Measurements from ENCODE around the gene AUH.

AUH gene

DNA sequence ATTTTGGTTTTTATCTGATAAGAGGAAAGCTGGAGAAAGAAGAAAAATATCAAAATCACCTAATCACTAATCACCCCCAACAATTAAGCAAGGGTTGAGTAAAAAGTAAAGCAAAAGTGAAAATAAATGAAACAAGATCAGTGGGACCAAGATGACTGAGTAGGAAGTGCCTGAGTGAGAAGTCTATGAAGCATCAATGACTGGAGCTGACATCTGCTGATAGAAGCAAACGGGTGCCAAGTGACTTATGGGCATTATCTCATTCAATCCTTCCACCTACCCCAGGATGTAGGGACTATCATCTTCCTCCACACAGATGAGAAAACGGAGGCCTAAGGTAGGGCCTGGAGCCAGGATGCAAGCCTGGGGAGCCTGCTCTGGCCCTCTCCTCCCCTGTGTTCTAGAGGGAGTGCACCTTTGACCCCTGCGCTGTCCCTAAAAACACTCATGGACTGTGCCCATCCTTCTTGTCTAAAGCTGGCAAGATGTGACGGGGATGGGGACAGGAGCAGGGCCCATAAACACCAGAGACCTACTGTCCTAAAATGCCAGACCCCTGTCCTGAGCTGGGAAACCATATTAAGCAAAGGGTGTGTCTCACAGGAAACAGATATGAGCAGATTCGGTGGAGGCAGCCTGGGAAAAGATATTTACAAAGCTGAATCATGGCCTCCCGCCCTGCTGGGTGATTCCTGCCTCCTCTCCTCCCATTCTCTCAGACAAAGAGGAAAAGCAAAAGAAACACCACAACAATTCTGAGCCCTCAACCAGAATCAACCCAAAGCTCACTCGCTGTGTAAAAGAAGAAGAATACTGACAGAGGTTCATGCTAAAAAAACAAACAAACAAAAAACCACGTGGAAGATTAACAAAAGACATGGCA, 116.0 kb downstream of the AUH start:
- no peak for DNase-seq (ENCODE audit: extremely low spot score)
- ChIA-PET CTCF (no interaction called here), POLR2A (no interaction called here)
- TF ChIP-seq TARDBP (IDR thresholded peaks at IDR 0.05) (no peak), SUZ12 (IDR thresholded peaks at IDR 0.05) (no peak), BHLHE40 (IDR thresholded peaks at IDR 0.05; ENCODE audit: borderline replicate concordance) (no peak), ZNF384 (IDR thresholded peaks at IDR 0.05) (no peak), FOXA1 (IDR thresholded peaks at IDR 0.05) (no peak), ELF4 (IDR thresholded peaks at IDR 0.05) (no peak), L3MBTL2 (conservative IDR thresholded peaks at IDR 0.05) (no peak), SP1 (IDR thresholded peaks at IDR 0.05) (no peak), ARNT (IDR thresholded peaks at IDR 0.05) (no peak), NFRKB (IDR thresholded peaks at IDR 0.05) (no peak), LEF1 (IDR thresholded peaks at IDR 0.05; ENCODE audit: borderline replicate concordance) (no peak), CTBP1 (IDR thresholded peaks at IDR 0.05; ENCODE audit: borderline replicate concordance) (no peak), HDGF (IDR thresholded peaks at IDR 0.05; ENCODE audit: borderline replicate concordance) (no peak), FOXK2 (IDR thresholded peaks at IDR 0.05) (no peak), FOXM1 (IDR thresholded peaks at IDR 0.05; ENCODE audit: borderline replicate concordance) (no peak)
- TF ChIP-seq, protein P1, sequence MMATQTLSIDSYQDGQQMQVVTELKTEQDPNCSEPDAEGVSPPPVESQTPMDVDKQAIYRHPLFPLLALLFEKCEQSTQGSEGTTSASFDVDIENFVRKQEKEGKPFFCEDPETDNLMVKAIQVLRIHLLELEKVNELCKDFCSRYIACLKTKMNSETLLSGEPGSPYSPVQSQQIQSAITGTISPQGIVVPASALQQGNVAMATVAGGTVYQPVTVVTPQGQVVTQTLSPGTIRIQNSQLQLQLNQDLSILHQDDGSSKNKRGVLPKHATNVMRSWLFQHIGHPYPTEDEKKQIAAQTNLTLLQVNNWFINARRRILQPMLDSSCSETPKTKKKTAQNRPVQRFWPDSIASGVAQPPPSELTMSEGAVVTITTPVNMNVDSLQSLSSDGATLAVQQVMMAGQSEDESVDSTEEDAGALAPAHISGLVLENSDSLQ (IDR thresholded peaks at IDR 0.05), result no peak

DNA sequence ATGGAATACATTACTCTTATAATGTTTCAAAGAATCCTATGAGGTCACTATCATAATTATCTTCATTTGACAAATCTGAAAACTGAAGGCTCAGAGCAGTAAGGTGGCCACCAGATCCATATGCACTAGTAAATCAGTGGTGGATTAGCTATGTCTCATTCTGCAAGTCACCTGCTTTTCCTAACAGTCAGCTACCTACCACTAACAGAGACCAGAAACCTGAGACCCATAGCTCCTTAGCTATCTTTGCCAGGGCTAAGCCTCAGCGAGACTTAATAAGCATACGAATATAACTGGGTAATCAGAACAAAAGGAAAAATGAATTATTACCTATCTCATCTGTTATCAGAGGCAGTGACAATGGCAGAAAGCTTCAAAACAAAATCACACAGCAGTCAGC, 118.7 kb downstream of the AUH start:
- ChIA-PET CTCF (no interaction called here), POLR2A (no interaction called here)
- no peak for TF ChIP-seq FOXM1 (IDR thresholded peaks at IDR 0.05; ENCODE audit: borderline replicate concordance)
- TF ChIP-seq L3MBTL2 (conservative IDR thresholded peaks at IDR 0.05), result no peak
- TF ChIP-seq SP1 (IDR thresholded peaks at IDR 0.05), result no peak
- TF ChIP-seq FOXA1 (IDR thresholded peaks at IDR 0.05), result no peak
- TF ChIP-seq SUZ12 (IDR thresholded peaks at IDR 0.05), result no peak
- TF ChIP-seq, protein P1 (IDR thresholded peaks at IDR 0.05), result no peak
- TF ChIP-seq ZNF384 (IDR thresholded peaks at IDR 0.05), result no peak
- no peak for TF ChIP-seq NFRKB (IDR thresholded peaks at IDR 0.05)
- no peak for TF ChIP-seq CTBP1 (IDR thresholded peaks at IDR 0.05; ENCODE audit: borderline replicate concordance)
- TF ChIP-seq LEF1 (IDR thresholded peaks at IDR 0.05; ENCODE audit: borderline replicate concordance), result no peak
- no peak for DNase-seq (ENCODE audit: extremely low spot score)

DNA sequence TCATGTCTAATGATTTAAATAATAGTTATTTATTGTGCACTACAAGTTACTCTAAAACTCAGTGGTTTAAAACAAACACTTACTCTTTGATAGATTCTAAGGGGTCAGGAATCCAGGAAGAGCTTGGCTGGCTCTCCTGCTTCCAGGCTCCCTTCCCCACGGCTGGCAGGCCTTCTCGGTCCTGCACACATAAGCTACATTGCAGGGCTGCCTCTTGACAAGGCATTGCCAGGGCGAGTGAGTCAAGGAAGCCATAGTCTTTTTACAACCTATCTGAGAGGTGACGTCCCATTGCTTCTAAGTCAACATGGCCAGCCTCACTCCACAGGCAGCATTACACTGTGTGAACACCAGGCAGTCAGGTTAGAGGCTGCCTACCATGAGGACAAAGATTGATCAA, 119.8 kb downstream of the AUH start:
- CTCF ChIA-PET, result no interaction called here
- no peak for DNase-seq (ENCODE audit: extremely low spot score)
- no peak for TF ChIP-seq LEF1 (IDR thresholded peaks at IDR 0.05; ENCODE audit: borderline replicate concordance)
- TF ChIP-seq NFRKB (IDR thresholded peaks at IDR 0.05), result no peak
- TF ChIP-seq HDGF (IDR thresholded peaks at IDR 0.05; ENCODE audit: borderline replicate concordance), result no peak
- no peak for TF ChIP-seq CTBP1 (IDR thresholded peaks at IDR 0.05; ENCODE audit: borderline replicate concordance)
- TF ChIP-seq TARDBP (IDR thresholded peaks at IDR 0.05), result no peak
- TF ChIP-seq, protein P1 (IDR thresholded peaks at IDR 0.05), result no peak
- POLR2A ChIA-PET, result no interaction called here

DNA sequence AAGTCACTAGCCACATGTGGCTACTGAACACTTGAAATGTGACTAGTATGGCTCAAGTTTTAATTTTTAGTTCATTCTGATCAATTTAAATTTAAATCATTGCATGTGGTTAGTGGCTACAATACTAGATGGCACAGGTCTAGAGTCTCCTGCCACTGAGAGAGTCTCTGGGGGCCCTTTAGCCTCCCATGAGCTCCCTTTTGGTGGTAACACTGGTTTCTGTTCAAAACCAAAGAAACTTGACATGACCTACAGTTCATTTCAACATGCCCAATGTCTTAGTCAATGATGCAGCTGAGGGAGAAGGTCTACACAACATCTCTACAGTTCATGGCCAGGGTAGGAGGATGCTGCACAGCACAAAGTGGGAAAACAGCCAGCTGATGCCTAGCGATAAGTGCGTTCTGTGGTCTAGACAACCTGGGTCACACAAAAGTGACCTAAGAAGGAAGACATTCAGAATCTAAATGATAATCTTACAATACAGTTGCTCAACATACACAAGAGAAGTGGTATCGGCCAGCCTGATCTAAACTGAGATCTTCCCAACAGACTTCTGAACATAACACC, 121.0 kb downstream of the AUH start:
- ChIA-PET CTCF (no interaction called here), POLR2A (no interaction called here)
- TF ChIP-seq SUZ12 (IDR thresholded peaks at IDR 0.05) (no peak), FOXM1 (IDR thresholded peaks at IDR 0.05; ENCODE audit: borderline replicate concordance) (no peak), TARDBP (IDR thresholded peaks at IDR 0.05) (no peak), CTBP1 (IDR thresholded peaks at IDR 0.05; ENCODE audit: borderline replicate concordance) (no peak), ARNT (IDR thresholded peaks at IDR 0.05) (no peak), LEF1 (IDR thresholded peaks at IDR 0.05; ENCODE audit: borderline replicate concordance) (no peak), ELF4 (IDR thresholded peaks at IDR 0.05) (no peak), BHLHE40 (IDR thresholded peaks at IDR 0.05; ENCODE audit: borderline replicate concordance) (no peak), ZNF384 (IDR thresholded peaks at IDR 0.05) (no peak), L3MBTL2 (conservative IDR thresholded peaks at IDR 0.05) (no peak), SP1 (IDR thresholded peaks at IDR 0.05) (no peak)
- TF ChIP-seq, protein P1 (IDR thresholded peaks at IDR 0.05), result no peak
- no peak for DNase-seq (ENCODE audit: extremely low spot score)

DNA sequence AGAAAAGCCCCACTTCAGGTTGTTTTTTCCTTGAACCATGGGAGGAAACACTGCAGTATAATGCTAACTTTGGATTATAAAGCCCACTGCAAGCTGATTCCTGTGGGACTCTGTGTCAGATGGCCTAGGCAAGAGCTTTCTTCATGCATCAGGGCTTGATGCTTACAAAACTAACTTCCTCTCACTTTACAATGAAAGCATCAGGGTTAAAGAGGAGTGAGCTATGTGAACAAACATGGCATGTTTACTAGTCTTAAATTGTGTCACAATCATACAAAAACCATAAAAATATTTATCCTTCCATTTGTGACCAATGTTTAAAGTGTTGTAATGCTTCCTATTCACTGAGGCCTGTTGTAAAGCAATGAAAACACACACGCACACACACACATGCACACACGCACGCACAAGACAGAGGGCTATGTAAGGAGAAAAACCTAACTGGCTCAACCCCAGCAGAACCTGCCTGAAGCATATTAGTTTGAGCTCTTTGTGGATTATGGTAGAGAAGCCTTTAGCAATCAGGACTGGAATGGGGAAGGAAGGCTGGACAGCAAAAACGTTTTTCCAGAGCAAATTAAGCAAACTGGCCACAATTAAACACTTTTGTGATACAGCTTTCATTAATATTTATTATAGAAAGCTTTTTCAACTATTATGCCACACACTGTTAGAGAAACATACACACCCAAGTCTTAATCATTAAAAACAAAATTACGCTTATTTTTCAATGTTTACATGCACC, 122.2 kb downstream of the AUH start:
- POLR2A ChIA-PET, result no interaction called here
- DNase-seq (ENCODE audit: extremely low spot score), result no peak

More for the DNA sequence above, 122.2 kb downstream of the AUH start:
- CTCF ChIA-PET, result interaction anchor here (0.7 kb wide), 1 partner anchor 108 kb away, joined by 3 read pairs; no protein-coding TSS in a partner anchor
- TF ChIP-seq SP1 (IDR thresholded peaks at IDR 0.05), result no peak
- TF ChIP-seq FOXK2 (IDR thresholded peaks at IDR 0.05), result no peak
- TF ChIP-seq ELF4 (IDR thresholded peaks at IDR 0.05), result no peak
- no peak for TF ChIP-seq NFRKB (IDR thresholded peaks at IDR 0.05)
- no peak for TF ChIP-seq ARNT (IDR thresholded peaks at IDR 0.05)
- TF ChIP-seq, protein P1 (IDR thresholded peaks at IDR 0.05), result no peak
- no peak for TF ChIP-seq ZNF384 (IDR thresholded peaks at IDR 0.05)
- TF ChIP-seq HDGF (IDR thresholded peaks at IDR 0.05; ENCODE audit: borderline replicate concordance), result no peak
- no peak for TF ChIP-seq FOXA1 (IDR thresholded peaks at IDR 0.05)
- TF ChIP-seq TARDBP (IDR thresholded peaks at IDR 0.05), result no peak
- TF ChIP-seq BHLHE40 (IDR thresholded peaks at IDR 0.05; ENCODE audit: borderline replicate concordance), result no peak
- no peak for TF ChIP-seq SUZ12 (IDR thresholded peaks at IDR 0.05)
- no peak for TF ChIP-seq LEF1 (IDR thresholded peaks at IDR 0.05; ENCODE audit: borderline replicate concordance)
- TF ChIP-seq CTBP1 (IDR thresholded peaks at IDR 0.05; ENCODE audit: borderline replicate concordance), result no peak
- TF ChIP-seq FOXM1 (IDR thresholded peaks at IDR 0.05; ENCODE audit: borderline replicate concordance), result no peak
- no peak for TF ChIP-seq L3MBTL2 (conservative IDR thresholded peaks at IDR 0.05)

Measured in HEK293T (cell line).